K562 (cell line): Measurements from ENCODE around the gene TTC23L. TPM values are rescaled to one million over a fixed set of nuclear protein-coding genes. Genes with fewer than 3 reads are reported as not detected.
A peak's percentile ranks its signal among the peaks of the same experiment; 100 is the strongest.

ENCODE experiments used
- CBFB ChIP-seq: sonication (generic); formaldehyde crosslinking; IDR thresholded peaks from 2 replicates; pipeline ENCODE4 v1.4.0; 2020; ENCODE audit warnings: mild to moderate bottlenecking, missing genetic modification reagents
- GATA2 ChIP-seq: sonication (generic); formaldehyde crosslinking; IDR thresholded peaks from 2 replicates; pipeline ENCODE4 v1.4.0; 2020; ENCODE audit warnings: mild to moderate bottlenecking, missing genetic modification reagents
- GATAD2B ChIP-seq: fragments of 450-650 bp; IDR thresholded peaks from 2 replicates; pipeline ENCODE4 v1.6.1; 2017; ENCODE audit warnings: mild to moderate bottlenecking, borderline replicate concordance
- LCOR ChIP-seq: sonication (generic); formaldehyde crosslinking; IDR thresholded peaks from 2 replicates; pipeline ENCODE4 v1.8.0; 2022; ENCODE audit warnings: mild to moderate bottlenecking, missing genetic modification reagents
- NCOA6 ChIP-seq: fragments of 450-650 bp; IDR thresholded peaks from 2 replicates; pipeline ENCODE4 v1.6.1; 2017; ENCODE audit warnings: mild to moderate bottlenecking
- PCBP1 ChIP-seq: fragments of 200-400 bp; formaldehyde crosslinking; IDR thresholded peaks from 2 replicates; pipeline ENCODE4 v1.6.1; 2018; ENCODE audit warnings: mild to moderate bottlenecking, low read depth, low read length; ENCODE audit not compliant: poor library complexity, severe bottlenecking
- POLR2AphosphoS5 ChIP-seq: IDR thresholded peaks from 2 replicates; pipeline ENCODE4 v1.6.1; 2011; ENCODE audit warnings: mild to moderate bottlenecking, low read depth, low read length, moderate library complexity; ENCODE audit not compliant: control insufficient read depth, insufficient read depth
- PTTG1 ChIP-seq: fragments of 450-650 bp; IDR thresholded peaks from 2 replicates; pipeline ENCODE4 v1.6.1; 2016; ENCODE audit warnings: low read depth, mild to moderate bottlenecking, missing genetic modification characterization, missing compliant biosample characterization
- RAD21 ChIP-seq, 2 experiments: fragments of 250-450 bp in 1 of 2; fragments of 450-650 bp in 1 of 2; sonication (Bioruptor Pico) in 1 of 2; formaldehyde crosslinking in 1 of 2; IDR thresholded peaks in 1 of 2; conservative IDR thresholded peaks in 1 of 2; 2 replicates each; pipeline versions ENCODE4 v1.4.0 to v1.8.0; 2020 to 2022; ENCODE audit warnings: mild to moderate bottlenecking in 2 of 2, moderate library complexity in 1 of 2
- SMC3 ChIP-seq: conservative IDR thresholded peaks from 2 replicates; pipeline ENCODE4 v1.6.1; 2011; ENCODE audit warnings: low read depth, low read length, improper control_type of control experiment; ENCODE audit not compliant: insufficient read depth
- YY1 ChIP-seq, 3 experiments: IDR thresholded peaks; 2 replicates each; pipeline ENCODE4 v1.6.1; 2011; ENCODE audit warnings: low read length in 2 of 3, mild to moderate bottlenecking in 2 of 3, moderate library complexity in 2 of 3, borderline replicate concordance in 1 of 3, control low read depth in 1 of 3, low read depth in 1 of 3; ENCODE audit not compliant: insufficient read depth in 3 of 3, insufficient replicate concordance in 2 of 3, control insufficient read depth in 1 of 3, insufficient read length in 1 of 3; ENCODE audit errors: extremely low read depth in 1 of 3
- ZBTB7A ChIP-seq: IDR thresholded peaks from 2 replicates; pipeline ENCODE4 v1.6.1; 2011; ENCODE audit warnings: low read depth, mild to moderate bottlenecking, low read length, moderate library complexity, borderline replicate concordance; ENCODE audit not compliant: control insufficient read depth
- ZNF324 ChIP-seq: fragments of 250-450 bp; sonication (Bioruptor Pico); IDR thresholded peaks from 2 replicates; pipeline ENCODE4 v1.4.0; 2020; ENCODE audit warnings: mild to moderate bottlenecking
- polyA plus RNA-seq, 8 experiments: library from polyadenylated mRNA; depleted of rRNA in 4 of 8; stranded (reverse) in 5 of 8; unstranded in 3 of 8; fragments of >200 nt; fragmentation: Nextera tagmentation in 2 of 8; fragmentation: Illumina TruSeq in 1 of 8; extraction: Ambion mirVana in 2 of 8; extraction: Trizol in 1 of 8; gene quantifications; 2 replicates each; pipeline versions ENCODE4 v1.2.1 to v1.2.3, GENCODE V29; 2011 to 2014; ENCODE audit warnings: inconsistent platforms in 1 of 8, missing spikeins in 1 of 8
- total RNA-seq, 7 experiments: library from RNA; depleted of rRNA in 6 of 7; stranded (reverse); fragments of >200 nt in 6 of 7; fragmentation: Illumina TruSeq in 2 of 7; extraction: Trizol in 2 of 7; gene quantifications; 2 replicates each; pipeline versions ENCODE4 v1.2.1 to v1.2.3, GENCODE V29; 2011 to 2021; ENCODE audit warnings: low replicate concordance in 1 of 7
- TF ChIP-seq, protein P1 (sequence below): fragments of 450-650 bp; IDR thresholded peaks from 2 replicates; pipeline ENCODE4 v1.6.1; 2014; ENCODE audit warnings: low read depth, mild to moderate bottlenecking, moderate library complexity, borderline replicate concordance
- TF ChIP-seq, protein P2 (sequence below): fragments of 450-650 bp; formaldehyde crosslinking; IDR thresholded peaks from 2 replicates; pipeline ENCODE4 v1.4.0; 2020; ENCODE audit warnings: mild to moderate bottlenecking, moderate library complexity
- TF ChIP-seq, protein P3 (sequence below): fragments of 450-650 bp; formaldehyde crosslinking; conservative IDR thresholded peaks from 2 replicates; pipeline ENCODE4 v1.4.0; 2022; ENCODE audit warnings: mild to moderate bottlenecking, missing genetic modification characterization
- TF ChIP-seq, protein P4 (sequence below): fragments of 450-650 bp; formaldehyde crosslinking; IDR thresholded peaks from 2 replicates; pipeline ENCODE4 v1.4.0; 2022; ENCODE audit warnings: missing genetic modification characterization
- TF ChIP-seq, protein P5 (sequence below): fragments of 450-650 bp; formaldehyde crosslinking; IDR thresholded peaks from 2 replicates; pipeline ENCODE4 v1.4.0; 2022; ENCODE audit warnings: missing genetic modification characterization

Gene TTC23L
- total and polyA plus RNA-seq, 9 of the 15 experiments (the other 6 are each of a cell fraction or from before 2014, with no cell fraction given), result 0.03 to 0.32 (median 0.14) TPM; not detected in 2

DNA sequence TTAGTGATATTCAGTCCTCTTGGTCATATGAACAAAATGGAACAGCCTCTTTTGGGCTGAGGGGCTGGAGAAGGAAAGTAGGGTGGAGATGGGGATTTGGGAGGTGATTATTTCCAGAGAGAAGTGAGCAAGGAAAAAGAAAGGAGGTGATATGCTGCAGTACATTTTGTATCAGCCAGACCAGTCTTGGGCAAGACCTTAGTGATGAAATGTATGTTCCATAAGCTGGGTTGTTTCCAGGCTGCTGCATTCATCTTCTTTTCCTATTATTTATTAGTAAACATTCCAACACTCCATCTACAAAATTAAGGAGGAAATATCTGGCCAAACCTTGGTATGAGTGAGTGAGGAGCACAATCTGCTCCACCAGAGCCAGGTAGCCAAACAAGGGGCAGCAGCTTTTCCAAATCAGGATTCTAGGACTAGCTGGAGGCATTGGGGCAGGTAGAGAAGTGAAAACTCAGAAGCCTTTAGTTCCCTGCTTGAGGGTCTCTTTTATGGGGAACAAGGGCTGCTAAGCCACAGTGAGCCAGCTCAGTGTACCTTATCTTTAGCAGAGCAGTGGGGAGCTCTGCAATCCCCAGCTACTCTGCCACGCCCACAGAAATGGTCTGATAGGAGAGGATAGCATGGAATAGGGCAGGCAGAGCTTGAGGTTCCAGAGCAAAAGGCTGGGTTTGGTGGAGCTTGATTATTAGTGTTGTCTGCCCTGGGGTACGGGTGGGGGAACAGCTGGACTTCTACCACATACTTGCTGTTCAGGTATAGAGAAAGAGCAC, 56.9 kb downstream of the TTC23L start (continued):
- no peak for TF ChIP-seq GATA2 (CRISPR knock-in tag)
- TF ChIP-seq ZBTB7A, result peak; percentile 58; the same call in 1 of the 2 replicates
- no peak for TF ChIP-seq LCOR (CRISPR knock-in tag)
- TF ChIP-seq, protein P1, sequence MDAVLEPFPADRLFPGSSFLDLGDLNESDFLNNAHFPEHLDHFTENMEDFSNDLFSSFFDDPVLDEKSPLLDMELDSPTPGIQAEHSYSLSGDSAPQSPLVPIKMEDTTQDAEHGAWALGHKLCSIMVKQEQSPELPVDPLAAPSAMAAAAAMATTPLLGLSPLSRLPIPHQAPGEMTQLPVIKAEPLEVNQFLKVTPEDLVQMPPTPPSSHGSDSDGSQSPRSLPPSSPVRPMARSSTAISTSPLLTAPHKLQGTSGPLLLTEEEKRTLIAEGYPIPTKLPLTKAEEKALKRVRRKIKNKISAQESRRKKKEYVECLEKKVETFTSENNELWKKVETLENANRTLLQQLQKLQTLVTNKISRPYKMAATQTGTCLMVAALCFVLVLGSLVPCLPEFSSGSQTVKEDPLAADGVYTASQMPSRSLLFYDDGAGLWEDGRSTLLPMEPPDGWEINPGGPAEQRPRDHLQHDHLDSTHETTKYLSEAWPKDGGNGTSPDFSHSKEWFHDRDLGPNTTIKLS, result no peak
- TF ChIP-seq ZNF324, result peak; percentile 11; the same call in 1 of the 2 replicates
- TF ChIP-seq YY1 (IDR thresholded peaks at IDR 0.05; ENCODE audit: borderline replicate concordance in 1 of 3, control insufficient read depth in 1 of 3, extremely low read depth in 1 of 3, insufficient read depth in 3 of 3, insufficient read length in 1 of 3, insufficient replicate concordance in 2 of 3, low read depth in 1 of 3, low read length in 2 of 3), result no peak
- TF ChIP-seq GATAD2B, result 0 out of 2 replicates have a peak, but pooled peaks have one; percentile 9
- TF ChIP-seq CBFB (CRISPR knock-in tag), result no peak
- TF ChIP-seq, protein P2, sequence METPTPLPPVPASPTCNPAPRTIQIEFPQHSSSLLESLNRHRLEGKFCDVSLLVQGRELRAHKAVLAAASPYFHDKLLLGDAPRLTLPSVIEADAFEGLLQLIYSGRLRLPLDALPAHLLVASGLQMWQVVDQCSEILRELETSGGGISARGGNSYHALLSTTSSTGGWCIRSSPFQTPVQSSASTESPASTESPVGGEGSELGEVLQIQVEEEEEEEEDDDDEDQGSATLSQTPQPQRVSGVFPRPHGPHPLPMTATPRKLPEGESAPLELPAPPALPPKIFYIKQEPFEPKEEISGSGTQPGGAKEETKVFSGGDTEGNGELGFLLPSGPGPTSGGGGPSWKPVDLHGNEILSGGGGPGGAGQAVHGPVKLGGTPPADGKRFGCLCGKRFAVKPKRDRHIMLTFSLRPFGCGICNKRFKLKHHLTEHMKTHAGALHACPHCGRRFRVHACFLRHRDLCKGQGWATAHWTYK (CRISPR knock-in tag), result peak; percentile 46; the same call in 1 of the 2 replicates
- TF ChIP-seq RAD21 (CRISPR knock-in tag; conservative IDR thresholded peaks at IDR 0.05 in 1 of 2, IDR thresholded peaks at IDR 0.05 in 1 of 2), result peak; percentile 30 to 35; a peak in 3 of 4 replicates
- peak; percentile 24; the same call in 1 of the 2 replicates for TF ChIP-seq SMC3
- TF ChIP-seq, protein P3, sequence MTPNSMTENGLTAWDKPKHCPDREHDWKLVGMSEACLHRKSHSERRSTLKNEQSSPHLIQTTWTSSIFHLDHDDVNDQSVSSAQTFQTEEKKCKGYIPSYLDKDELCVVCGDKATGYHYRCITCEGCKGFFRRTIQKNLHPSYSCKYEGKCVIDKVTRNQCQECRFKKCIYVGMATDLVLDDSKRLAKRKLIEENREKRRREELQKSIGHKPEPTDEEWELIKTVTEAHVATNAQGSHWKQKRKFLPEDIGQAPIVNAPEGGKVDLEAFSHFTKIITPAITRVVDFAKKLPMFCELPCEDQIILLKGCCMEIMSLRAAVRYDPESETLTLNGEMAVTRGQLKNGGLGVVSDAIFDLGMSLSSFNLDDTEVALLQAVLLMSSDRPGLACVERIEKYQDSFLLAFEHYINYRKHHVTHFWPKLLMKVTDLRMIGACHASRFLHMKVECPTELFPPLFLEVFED (CRISPR knock-in tag), result 0 out of 2 replicates have a peak, but pooled peaks have one; percentile 41
- TF ChIP-seq NCOA6, result no peak
- TF ChIP-seq POLR2AphosphoS5, result peak; percentile 47; the same call in 1 of the 2 replicates
- no peak for TF ChIP-seq PCBP1
- TF ChIP-seq, protein P4, sequence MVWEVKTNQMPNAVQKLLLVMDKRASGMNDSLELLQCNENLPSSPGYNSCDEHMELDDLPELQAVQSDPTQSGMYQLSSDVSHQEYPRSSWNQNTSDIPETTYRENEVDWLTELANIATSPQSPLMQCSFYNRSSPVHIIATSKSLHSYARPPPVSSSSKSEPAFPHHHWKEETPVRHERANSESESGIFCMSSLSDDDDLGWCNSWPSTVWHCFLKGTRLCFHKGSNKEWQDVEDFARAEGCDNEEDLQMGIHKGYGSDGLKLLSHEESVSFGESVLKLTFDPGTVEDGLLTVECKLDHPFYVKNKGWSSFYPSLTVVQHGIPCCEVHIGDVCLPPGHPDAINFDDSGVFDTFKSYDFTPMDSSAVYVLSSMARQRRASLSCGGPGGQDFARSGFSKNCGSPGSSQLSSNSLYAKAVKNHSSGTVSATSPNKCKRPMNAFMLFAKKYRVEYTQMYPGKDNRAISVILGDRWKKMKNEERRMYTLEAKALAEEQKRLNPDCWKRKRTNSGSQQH, result no peak
- TF ChIP-seq PTTG1 (tag), result no peak
- TF ChIP-seq, protein P5, sequence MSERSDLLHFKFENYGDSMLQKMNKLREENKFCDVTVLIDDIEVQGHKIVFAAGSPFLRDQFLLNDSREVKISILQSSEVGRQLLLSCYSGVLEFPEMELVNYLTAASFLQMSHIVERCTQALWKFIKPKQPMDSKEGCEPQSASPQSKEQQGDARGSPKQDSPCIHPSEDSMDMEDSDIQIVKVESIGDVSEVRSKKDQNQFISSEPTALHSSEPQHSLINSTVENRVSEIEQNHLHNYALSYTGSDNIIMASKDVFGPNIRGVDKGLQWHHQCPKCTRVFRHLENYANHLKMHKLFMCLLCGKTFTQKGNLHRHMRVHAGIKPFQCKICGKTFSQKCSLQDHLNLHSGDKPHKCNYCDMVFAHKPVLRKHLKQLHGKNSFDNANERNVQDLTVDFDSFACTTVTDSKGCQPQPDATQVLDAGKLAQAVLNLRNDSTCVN, result 0 out of 2 replicates have a peak, but pooled peaks have one; percentile 27
